ENCODE data around the gene INO80B.

DNA sequence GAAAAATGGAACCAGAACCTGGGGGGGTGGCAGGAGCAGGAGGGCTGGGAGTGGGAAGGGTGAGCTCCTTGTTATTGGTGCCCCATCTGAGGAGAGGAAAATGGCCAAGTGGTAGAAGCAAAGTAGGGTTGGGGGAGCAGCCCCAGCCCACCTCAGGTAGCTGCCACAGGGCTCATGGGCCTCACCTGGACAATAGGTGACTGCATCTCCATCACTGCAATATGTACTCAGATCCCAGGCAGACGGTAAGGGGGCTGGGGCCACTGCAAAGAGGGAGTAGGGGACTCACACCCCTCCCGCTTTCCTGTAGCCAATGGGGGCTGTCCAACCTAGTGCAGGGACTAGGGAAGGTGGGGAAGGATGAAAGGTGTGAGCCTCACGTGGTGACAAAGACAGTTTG lies 37.7 kb upstream of the INO80B start:
- TF ChIP-seq, protein P1, sequence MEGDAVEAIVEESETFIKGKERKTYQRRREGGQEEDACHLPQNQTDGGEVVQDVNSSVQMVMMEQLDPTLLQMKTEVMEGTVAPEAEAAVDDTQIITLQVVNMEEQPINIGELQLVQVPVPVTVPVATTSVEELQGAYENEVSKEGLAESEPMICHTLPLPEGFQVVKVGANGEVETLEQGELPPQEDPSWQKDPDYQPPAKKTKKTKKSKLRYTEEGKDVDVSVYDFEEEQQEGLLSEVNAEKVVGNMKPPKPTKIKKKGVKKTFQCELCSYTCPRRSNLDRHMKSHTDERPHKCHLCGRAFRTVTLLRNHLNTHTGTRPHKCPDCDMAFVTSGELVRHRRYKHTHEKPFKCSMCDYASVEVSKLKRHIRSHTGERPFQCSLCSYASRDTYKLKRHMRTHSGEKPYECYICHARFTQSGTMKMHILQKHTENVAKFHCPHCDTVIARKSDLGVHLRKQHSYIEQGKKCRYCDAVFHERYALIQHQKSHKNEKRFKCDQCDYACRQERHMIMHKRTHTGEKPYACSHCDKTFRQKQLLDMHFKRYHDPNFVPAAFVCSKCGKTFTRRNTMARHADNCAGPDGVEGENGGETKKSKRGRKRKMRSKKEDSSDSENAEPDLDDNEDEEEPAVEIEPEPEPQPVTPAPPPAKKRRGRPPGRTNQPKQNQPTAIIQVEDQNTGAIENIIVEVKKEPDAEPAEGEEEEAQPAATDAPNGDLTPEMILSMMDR (IDR thresholded peaks at IDR 0.05), result no peak
- TF ChIP-seq POLR2A (IDR thresholded peaks at IDR 0.05), result no peak

Data from uterus (tissue), 2 donors.